Activated CD4-positive, alpha-beta T cell treated with anti-CD3 and anti-CD28 coated beads for 4 hours (primary cell): ENCODE data around the gene ZNRF4.

Experiments used
- DNase-seq, 2 donors: peaks; one replicate each; pipeline ENCODE4 v3.0.0-alpha.2; 2020

The ZNRF4 gene

GRCh38 chr19:5444431-5444830 is 10.8 kb upstream of the ZNRF4 start:
- DNase-seq = no peak

- DNase-seq = no peak
Observed at GRCh38 chr19:5445071-5445470, 10.1 kb upstream of the ZNRF4 start.

- DNase-seq = no peak
Observed at GRCh38 chr19:5445561-5446055, 9.6 kb upstream of the ZNRF4 start.

GRCh38 chr19:5447700-5448311 is 7.4 kb upstream of the ZNRF4 start:
- DNase-seq = no peak

GRCh38 chr19:5448374-5448773 is 6.8 kb upstream of the ZNRF4 start:
- DNase-seq = no peak

GRCh38 chr19:5450482-5451126 is 4.6 kb upstream of the ZNRF4 start:
- no peak for DNase-seq

- no peak for DNase-seq
Observed at GRCh38 chr19:5451494-5451893, 3.7 kb upstream of the ZNRF4 start.

- DNase-seq = no peak
Observed at GRCh38 chr19:5452594-5453565, 2.3 kb upstream of the ZNRF4 start.

GRCh38 chr19:5454743-5455142 is 474 bp upstream of the ZNRF4 start:
- DNase-seq = no peak

- no peak for DNase-seq
Observed at GRCh38 chr19:5456130-5456840, 1.1 kb downstream of the ZNRF4 start.

- DNase-seq = no peak
Observed at GRCh38 chr19:5456841-5457200, 1.6 kb downstream of the ZNRF4 start.

- no peak for DNase-seq
Observed at GRCh38 chr19:5457709-5458108, 2.5 kb downstream of the ZNRF4 start.

- no peak for DNase-seq
Observed at GRCh38 chr19:5458420-5458819, 3.2 kb downstream of the ZNRF4 start.

GRCh38 chr19:5459360-5459759 is 4.1 kb downstream of the ZNRF4 start:
- no peak for DNase-seq

GRCh38 chr19:5460748-5461147 is 5.5 kb downstream of the ZNRF4 start:
- no peak for DNase-seq

- no peak for DNase-seq
Observed at GRCh38 chr19:5463959-5464358, 8.7 kb downstream of the ZNRF4 start.

GRCh38 chr19:5466072-5466471 is 10.9 kb downstream of the ZNRF4 start:
- no peak for DNase-seq

GRCh38 chr19:5466814-5467291 is 11.6 kb downstream of the ZNRF4 start:
- DNase-seq = no peak

- no peak for DNase-seq
Observed at GRCh38 chr19:5470264-5470671, 15.1 kb downstream of the ZNRF4 start.

GRCh38 chr19:5472286-5472685 is 17.1 kb downstream of the ZNRF4 start:
- DNase-seq = no peak

GRCh38 chr19:5473646-5474045 is 18.4 kb downstream of the ZNRF4 start:
- DNase-seq = no peak

GRCh38 chr19:5477451-5478215 is 22.4 kb downstream of the ZNRF4 start:
- no peak for DNase-seq
